GM21367 (cell line): ENCODE data around the gene MACF1.

ENCODE experiments used
- ATAC-seq: cut with Tn5 transposase; IDR thresholded peaks from one replicate; pipeline ENCODE4 v1.9.1; 2021; ENCODE audit not compliant: unreplicated experiment

MACF1 gene

GRCh38 chr1:39213511-39214002, 9.1 kb downstream of the MACF1 start:
- ATAC-seq, result no peak

- no peak for ATAC-seq
Measured at GRCh38 chr1:39214021-39214713, 9.7 kb downstream of the MACF1 start.

GRCh38 chr1:39214714-39214997, 10.2 kb downstream of the MACF1 start:
- no peak for ATAC-seq

GRCh38 chr1:39214998-39215873, 10.7 kb downstream of the MACF1 start:
- ATAC-seq, result no peak

- ATAC-seq, result no peak
Measured at GRCh38 chr1:39216771-39217170, 12.3 kb downstream of the MACF1 start.

- ATAC-seq, result no peak
Measured at GRCh38 chr1:39220891-39221870, 16.7 kb downstream of the MACF1 start.

- no peak for ATAC-seq
Measured at GRCh38 chr1:39224295-39224829, 19.9 kb downstream of the MACF1 start.

GRCh38 chr1:39226836-39227235, 22.3 kb downstream of the MACF1 start:
- ATAC-seq, result no peak

- ATAC-seq, result no peak
Measured at GRCh38 chr1:39228252-39228651, 23.8 kb downstream of the MACF1 start.

GRCh38 chr1:39229504-39229903, 25.0 kb downstream of the MACF1 start:
- ATAC-seq, result no peak

GRCh38 chr1:39230261-39231190, 26.0 kb downstream of the MACF1 start:
- ATAC-seq, result peak; percentile 77

GRCh38 chr1:39236971-39237370, 32.5 kb downstream of the MACF1 start:
- no peak for ATAC-seq

GRCh38 chr1:39238476-39238875, 34.0 kb downstream of the MACF1 start:
- ATAC-seq, result no peak

GRCh38 chr1:39239968-39240367, 35.5 kb downstream of the MACF1 start:
- ATAC-seq, result no peak

- ATAC-seq, result no peak
Measured at GRCh38 chr1:39243302-39243701, 38.8 kb downstream of the MACF1 start.

- ATAC-seq, result no peak
Measured at GRCh38 chr1:39250460-39251240, 46.2 kb downstream of the MACF1 start.

- ATAC-seq, result no peak
Measured at GRCh38 chr1:39255222-39255621, 50.7 kb downstream of the MACF1 start.

GRCh38 chr1:39258146-39258924, 53.8 kb downstream of the MACF1 start:
- no peak for ATAC-seq
